HepG2 (cell line): ENCODE results near the gene TMEM260. TPM values are rescaled to one million over a fixed set of nuclear protein-coding genes. Genes with fewer than 3 reads are reported as not detected.

ENCODE experiments used
- ARNTL ChIP-seq: sonication (generic); formaldehyde crosslinking; IDR thresholded peaks from 2 replicates; pipeline ENCODE4 v1.4.0; 2020; ENCODE audit warnings: mild to moderate bottlenecking, missing genetic modification reagents
- ATF7-NPFF ChIP-seq: sonication (generic); formaldehyde crosslinking; IDR thresholded peaks from 2 replicates; pipeline ENCODE4 v1.8.1; 2023; ENCODE audit warnings: mild to moderate bottlenecking, low read depth, missing genetic modification reagents, moderate library complexity
- BHLHE40 ChIP-seq: IDR thresholded peaks from 2 replicates; pipeline ENCODE4 v1.6.1; 2011; ENCODE audit warnings: low read length, improper control_type of control experiment
- CC2D1A ChIP-seq: sonication (generic); formaldehyde crosslinking; IDR thresholded peaks from 2 replicates; pipeline ENCODE4 v1.8.1; 2023; ENCODE audit warnings: mild to moderate bottlenecking, missing genetic modification reagents
- FOSL2 ChIP-seq: sonication (generic); formaldehyde crosslinking; IDR thresholded peaks from 2 replicates; pipeline ENCODE4 v1.4.0; 2020; ENCODE audit warnings: missing genetic modification reagents
- PAWR ChIP-seq: sonication (generic); formaldehyde crosslinking; IDR thresholded peaks from 2 replicates; pipeline ENCODE4 v1.4.0; 2020; ENCODE audit warnings: missing genetic modification reagents, mild to moderate bottlenecking, borderline replicate concordance
- SATB2 ChIP-seq: sonication (generic); formaldehyde crosslinking; IDR thresholded peaks from 2 replicates; pipeline ENCODE4 v1.5.0; 2020; ENCODE audit warnings: missing genetic modification reagents
- ZFP36L1 ChIP-seq: sonication (generic); formaldehyde crosslinking; IDR thresholded peaks from 2 replicates; pipeline ENCODE4 v1.8.0; 2022; ENCODE audit warnings: mild to moderate bottlenecking, missing genetic modification reagents, moderate library complexity
- ZFP36L2 ChIP-seq: sonication (generic); formaldehyde crosslinking; IDR thresholded peaks from 2 replicates; pipeline ENCODE4 v1.4.0; 2020; ENCODE audit warnings: missing genetic modification reagents
- ZNF121 ChIP-seq: sonication (generic); formaldehyde crosslinking; IDR thresholded peaks from 2 replicates; pipeline ENCODE4 v1.5.0; 2020; ENCODE audit warnings: mild to moderate bottlenecking, missing genetic modification reagents
- ZNF124 ChIP-seq: sonication (generic); formaldehyde crosslinking; IDR thresholded peaks from 2 replicates; pipeline ENCODE4 v1.4.0; 2020; ENCODE audit warnings: missing genetic modification reagents
- ZNF574 ChIP-seq: sonication (generic); formaldehyde crosslinking; IDR thresholded peaks from 2 replicates; pipeline ENCODE4 v1.4.0; 2020; ENCODE audit warnings: missing genetic modification reagents
- ZNF614 ChIP-seq: IDR thresholded peaks from 2 replicates; pipeline ENCODE4 v1.6.1; 2018; ENCODE audit warnings: missing biosample characterization, missing genetic modification reagents, inconsistent platforms, borderline replicate concordance
- ZNF687 ChIP-seq: sonication (generic); formaldehyde crosslinking; IDR thresholded peaks from 2 replicates; pipeline ENCODE4 v1.5.1; 2020; ENCODE audit warnings: mild to moderate bottlenecking, missing genetic modification reagents, moderate library complexity
- ZNF761 ChIP-seq: sonication (generic); formaldehyde crosslinking; conservative IDR thresholded peaks from 2 replicates; pipeline ENCODE4 v1.4.0; 2020; ENCODE audit warnings: mild to moderate bottlenecking, missing genetic modification reagents
- polyA plus RNA-seq, 8 experiments: library from polyadenylated mRNA; depleted of rRNA in 3 of 8; stranded (reverse) in 7 of 8; unstranded in 1 of 8; fragments of >200 nt; fragmentation: Illumina TruSeq in 4 of 8; extraction: Trizol in 4 of 8; gene quantifications; 2 replicates each; pipeline versions ENCODE4 v1.2.1 to v1.2.3, GENCODE V29; 2011 to 2016; ENCODE audit warnings: low read depth in 4 of 8, missing spikeins in 1 of 8, mixed read lengths in 1 of 8; ENCODE audit not compliant: insufficient read depth in 1 of 8
- total RNA-seq, 5 experiments: library from RNA; depleted of rRNA; stranded (reverse); fragments of >200 nt; fragmentation: Illumina TruSeq; extraction: Trizol; gene quantifications; 2 replicates each; pipeline ENCODE4 v1.2.3, GENCODE V29; 2016; ENCODE audit warnings: low read depth in 1 of 5
- TF ChIP-seq, protein P1 (sequence below), 2 experiments: sonication (generic) in 1 of 2; formaldehyde crosslinking in 1 of 2; IDR thresholded peaks; 2 replicates each; pipeline versions ENCODE4 v1.4.0 to v1.6.1; 2016 to 2020; ENCODE audit warnings: borderline replicate concordance in 1 of 2, low read depth in 1 of 2, mild to moderate bottlenecking in 1 of 2, missing genetic modification reagents in 1 of 2

Gene TMEM260
- total and polyA plus RNA-seq, 2 of the 13 experiments (the other 11 are each of a cell fraction or from before 2014, with no cell fraction given): 7.7 to 9.3 TPM

DNA sequence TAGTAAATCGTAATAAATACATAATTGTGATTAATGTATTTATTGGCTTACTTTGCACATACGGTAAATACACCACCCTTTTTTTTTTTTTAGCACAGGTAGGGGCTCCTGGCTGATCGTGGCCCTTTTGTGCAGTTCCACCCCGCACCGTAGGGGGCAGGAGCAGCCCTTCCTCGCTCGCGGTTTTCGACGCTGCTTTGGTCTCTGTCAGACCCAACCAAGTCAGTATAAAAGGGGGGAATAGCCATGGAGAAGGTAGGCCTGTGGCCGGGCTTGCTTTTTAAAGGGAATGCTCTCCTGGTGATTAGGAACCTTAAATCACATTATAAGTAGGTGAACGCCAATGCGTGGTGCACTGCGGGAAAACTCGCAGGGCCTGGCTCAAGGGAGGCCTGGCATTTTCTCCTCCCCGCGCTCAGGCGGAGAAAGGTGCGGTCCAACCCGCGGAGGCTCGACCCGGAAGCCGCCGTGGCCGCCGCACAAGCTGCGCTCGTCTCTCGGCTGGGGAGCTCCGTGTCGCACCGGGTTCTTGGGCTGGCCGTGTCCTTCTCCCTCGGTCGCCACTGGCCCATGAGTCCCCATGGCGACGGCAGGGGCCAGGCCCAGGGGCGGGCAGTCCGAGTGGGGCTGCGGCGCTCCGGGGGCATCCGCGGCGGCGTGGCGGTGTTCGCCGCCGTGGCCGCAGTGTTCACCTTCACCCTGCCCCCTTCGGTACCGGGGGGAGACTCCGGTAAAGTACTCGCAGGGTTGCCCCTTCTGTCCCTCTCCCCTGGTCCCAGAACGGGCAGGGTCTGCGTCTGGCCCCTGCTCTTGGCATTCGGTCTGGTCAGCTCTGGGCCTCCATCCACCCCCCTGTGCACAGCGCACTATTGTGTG lies at the start of gene TMEM260 (continued):
- TF ChIP-seq ATF7-NPFF (CRISPR knock-in tag) (peak; percentile 25; the same call in 1 of the 2 replicates), SATB2 (CRISPR knock-in tag) (no peak), BHLHE40 (peak; percentile 95), ZNF687 (CRISPR knock-in tag) (peak; percentile 73), ZNF761 (CRISPR knock-in tag) (0 out of 2 replicates have a peak, but pooled peaks have one; percentile 69), FOSL2 (CRISPR knock-in tag) (peak; percentile 30; the same call in 1 of the 2 replicates), ZNF614 (0 out of 2 replicates have a peak, but pooled peaks have one; percentile 15), ARNTL (CRISPR knock-in tag) (peak; percentile 63), ZFP36L2 (CRISPR knock-in tag) (no peak), PAWR (CRISPR knock-in tag) (peak; percentile 66; the same call in 1 of the 2 replicates), ZNF124 (peak; percentile 68; the same call in 1 of the 2 replicates), ZFP36L1 (CRISPR knock-in tag) (no peak), ZNF121 (CRISPR knock-in tag) (no peak), ZNF574 (peak; percentile 99), CC2D1A (CRISPR knock-in tag) (0 out of 2 replicates have a peak, but pooled peaks have one; percentile 72)
- TF ChIP-seq, protein P1, sequence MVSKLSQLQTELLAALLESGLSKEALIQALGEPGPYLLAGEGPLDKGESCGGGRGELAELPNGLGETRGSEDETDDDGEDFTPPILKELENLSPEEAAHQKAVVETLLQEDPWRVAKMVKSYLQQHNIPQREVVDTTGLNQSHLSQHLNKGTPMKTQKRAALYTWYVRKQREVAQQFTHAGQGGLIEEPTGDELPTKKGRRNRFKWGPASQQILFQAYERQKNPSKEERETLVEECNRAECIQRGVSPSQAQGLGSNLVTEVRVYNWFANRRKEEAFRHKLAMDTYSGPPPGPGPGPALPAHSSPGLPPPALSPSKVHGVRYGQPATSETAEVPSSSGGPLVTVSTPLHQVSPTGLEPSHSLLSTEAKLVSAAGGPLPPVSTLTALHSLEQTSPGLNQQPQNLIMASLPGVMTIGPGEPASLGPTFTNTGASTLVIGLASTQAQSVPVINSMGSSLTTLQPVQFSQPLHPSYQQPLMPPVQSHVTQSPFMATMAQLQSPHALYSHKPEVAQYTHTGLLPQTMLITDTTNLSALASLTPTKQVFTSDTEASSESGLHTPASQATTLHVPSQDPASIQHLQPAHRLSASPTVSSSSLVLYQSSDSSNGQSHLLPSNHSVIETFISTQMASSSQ (IDR thresholded peaks at IDR 0.05; ENCODE audit: low read depth): no peak
- TF ChIP-seq, protein P1 (CRISPR knock-in tag; IDR thresholded peaks at IDR 0.05; ENCODE audit: borderline replicate concordance): peak; percentile 70
